Activated CD4-positive, alpha-beta T cell treated with anti-CD3 and anti-CD28 coated beads, Interleukin-10, Interleukin-2, amounts not matched to agents 100 ng/mL and 50 ng/mL, durations not matched to agents 16 hours and 8 hours (primary cell): Measurements from ENCODE around the gene LAMTOR5.
"Not testable (repeated sequence)": the region's sequence is repeated elsewhere in the genome, so short reads cannot be mapped to it uniquely, and the experiment has no call there.

Experiments
- DNase-seq: peaks from one replicate; pipeline ENCODE4 v3.0.0-alpha.2; 2020

The LAMTOR5 gene

DNA sequence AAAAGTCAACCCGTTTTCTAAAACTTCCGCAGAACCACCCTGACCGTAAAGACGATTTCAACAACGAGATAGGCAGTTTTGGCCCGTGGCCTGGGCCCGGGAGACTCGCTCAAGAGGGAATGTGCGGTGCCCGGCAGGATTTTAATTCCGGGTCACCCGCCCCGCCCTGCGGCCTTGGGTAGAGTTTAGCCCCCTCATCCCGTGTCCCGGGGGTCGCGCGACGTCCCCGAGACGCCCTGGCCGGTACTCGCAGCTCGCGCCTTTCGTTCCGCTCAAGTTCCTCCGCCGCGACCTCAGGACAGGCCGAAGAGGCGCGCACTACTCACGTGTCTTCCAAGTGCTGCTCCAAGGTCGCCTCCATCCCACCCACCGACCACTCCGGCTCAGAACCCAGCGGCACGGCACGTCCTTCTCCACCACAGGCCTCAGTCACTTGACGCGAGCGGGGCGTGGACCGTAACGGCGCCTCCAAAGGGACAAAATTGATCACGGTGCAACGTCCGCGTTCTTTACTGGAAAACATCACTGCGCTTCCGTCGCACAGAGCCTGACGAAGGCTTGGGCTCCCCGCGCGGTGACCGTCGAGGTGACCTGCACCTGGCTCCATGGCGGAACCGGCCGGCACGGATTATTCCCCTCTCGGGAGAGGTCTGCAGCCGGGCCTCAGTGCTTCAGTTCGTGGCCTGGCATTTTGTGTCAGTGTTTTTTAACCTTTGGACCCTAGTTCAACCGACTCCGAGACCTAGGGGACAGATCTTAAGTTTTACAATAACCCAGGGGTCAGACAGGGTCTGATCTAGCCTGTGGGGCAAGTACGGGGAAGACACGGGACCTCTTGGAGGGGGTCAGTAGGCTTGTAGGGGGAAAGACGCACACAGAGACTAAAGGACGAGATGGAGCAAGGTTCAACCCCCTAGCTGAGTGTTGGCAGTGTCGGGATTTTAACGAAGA is at the start of gene LAMTOR5:
TSS of gene LAMTOR5 (minus strand) at position 435 of the 951 bp plus-strand sequence. CDS start at position 361, 74 bp downstream.
- peak; percentile 95 for DNase-seq

DNA sequence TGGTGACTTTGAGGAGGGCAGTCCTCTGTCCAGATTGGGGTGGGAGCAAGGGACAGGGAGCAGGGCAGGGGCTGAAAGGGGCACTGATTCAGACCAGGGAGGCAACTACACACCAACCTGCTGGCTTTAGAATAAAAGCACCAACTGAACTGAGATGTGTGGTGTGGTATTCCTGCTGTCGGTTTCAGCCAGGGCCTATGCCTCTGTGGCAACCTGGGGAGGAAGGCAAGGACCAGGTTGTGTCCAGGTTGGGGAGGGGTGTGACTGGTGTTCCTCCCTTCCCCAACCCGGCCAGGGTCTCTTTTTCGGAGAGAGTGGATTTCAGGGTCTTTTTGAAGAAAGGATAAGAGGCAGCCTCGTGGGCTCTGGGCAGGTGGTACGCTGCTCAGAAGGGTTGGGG is 49.7 kb upstream of the LAMTOR5 start:
- no peak for DNase-seq

DNA sequence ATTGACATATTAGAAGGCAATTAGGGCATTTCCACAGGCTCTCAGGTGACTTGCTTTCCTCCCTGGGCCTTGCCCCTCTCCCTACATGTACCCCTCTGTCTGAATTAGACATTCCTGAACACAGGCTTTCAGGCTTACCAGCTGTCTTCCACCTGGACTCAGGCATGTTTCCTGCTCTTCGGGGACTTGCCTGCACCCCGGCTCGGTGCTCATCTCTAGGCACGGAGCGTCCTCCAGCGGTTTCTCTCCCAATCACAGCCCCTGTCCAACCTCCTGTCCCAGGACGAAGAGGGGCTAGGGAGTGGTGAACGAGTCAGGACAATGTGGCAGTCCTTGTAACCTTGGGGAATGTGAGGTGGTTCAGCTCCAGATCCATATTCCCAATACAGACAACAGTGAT is 47.7 kb upstream of the LAMTOR5 start:
- DNase-seq: no peak

DNA sequence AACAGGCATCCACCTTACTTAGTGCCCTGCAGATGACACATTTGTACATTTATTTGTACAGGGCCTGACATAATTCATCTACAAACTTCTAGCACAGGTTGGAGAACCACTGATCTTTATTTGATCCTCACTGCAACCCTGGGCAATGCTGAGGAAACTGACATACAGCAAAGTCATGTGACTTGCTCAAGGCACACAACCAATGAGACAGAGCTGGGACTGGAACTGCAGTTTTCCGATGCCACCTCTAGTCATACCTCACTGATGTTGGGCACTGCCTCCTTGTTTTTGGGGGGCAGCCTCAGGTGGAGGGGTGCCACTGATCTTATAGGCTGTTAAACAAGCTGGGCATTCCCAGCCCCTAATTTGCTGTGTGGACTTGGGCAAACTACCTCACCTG is 46.8 kb upstream of the LAMTOR5 start:
- no peak for DNase-seq

DNA sequence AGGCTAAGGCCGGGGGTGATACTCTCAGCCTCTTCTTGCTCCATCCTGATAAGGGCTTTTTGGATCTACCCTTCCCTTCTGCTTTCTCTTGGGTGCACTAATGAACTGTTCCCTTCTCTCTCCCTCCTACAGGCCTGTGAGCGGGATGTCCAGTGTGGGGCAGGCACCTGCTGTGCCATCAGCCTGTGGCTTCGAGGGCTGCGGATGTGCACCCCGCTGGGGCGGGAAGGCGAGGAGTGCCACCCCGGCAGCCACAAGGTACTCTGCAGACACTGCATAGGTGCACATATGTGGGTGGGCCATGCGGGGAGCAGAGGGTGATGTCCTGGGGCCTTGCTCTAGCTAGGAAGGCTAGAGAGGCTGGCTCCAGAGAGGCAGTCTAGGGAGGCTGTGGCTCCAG is 46.3 kb upstream of the LAMTOR5 start:
- DNase-seq: no peak

DNA sequence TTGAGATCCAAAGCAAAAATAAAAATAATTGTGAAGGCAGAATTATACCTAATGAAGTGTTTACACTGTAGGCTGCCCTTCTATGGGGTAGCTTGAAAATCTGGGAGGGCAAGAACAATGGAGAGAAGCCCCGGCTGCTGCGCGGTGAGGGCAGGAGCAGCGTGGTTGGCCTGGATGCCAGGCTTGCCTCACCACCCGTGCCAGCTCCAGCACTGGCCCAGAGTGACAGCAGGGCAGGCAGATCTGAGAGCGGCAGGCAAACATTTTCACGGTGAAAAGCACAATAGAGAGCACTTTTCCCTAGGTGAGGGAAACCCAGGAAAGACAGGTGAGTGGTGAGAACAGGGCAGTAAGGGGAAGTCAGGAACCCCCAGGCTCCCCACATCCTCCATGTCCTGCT is 44.8 kb upstream of the LAMTOR5 start:
- no peak for DNase-seq

DNA sequence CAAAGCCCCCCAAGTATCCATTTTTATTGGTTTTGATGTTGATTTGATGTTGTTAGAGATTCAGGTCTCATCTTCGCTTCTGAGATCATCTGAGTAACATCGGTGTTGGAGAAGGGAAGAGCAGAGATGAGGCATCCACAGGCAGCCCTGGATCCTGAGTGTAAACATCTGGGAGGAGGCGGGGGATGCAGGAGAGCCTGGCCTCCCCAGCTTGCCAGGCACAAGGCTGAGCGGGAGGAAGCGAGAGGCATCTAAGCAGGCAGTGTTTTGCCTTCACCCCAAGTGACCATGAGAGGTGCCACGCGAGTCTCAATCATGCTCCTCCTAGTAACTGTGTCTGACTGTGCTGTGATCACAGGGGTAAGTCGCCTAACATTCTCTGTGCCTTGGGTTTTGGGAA is 43.4 kb upstream of the LAMTOR5 start, which contains the start of gene PROK1:
TSS of gene PROK1 (plus strand) at position 221 of the 400 bp plus-strand sequence. CDS start at position 289, 68 bp downstream.
- DNase-seq: no peak

DNA sequence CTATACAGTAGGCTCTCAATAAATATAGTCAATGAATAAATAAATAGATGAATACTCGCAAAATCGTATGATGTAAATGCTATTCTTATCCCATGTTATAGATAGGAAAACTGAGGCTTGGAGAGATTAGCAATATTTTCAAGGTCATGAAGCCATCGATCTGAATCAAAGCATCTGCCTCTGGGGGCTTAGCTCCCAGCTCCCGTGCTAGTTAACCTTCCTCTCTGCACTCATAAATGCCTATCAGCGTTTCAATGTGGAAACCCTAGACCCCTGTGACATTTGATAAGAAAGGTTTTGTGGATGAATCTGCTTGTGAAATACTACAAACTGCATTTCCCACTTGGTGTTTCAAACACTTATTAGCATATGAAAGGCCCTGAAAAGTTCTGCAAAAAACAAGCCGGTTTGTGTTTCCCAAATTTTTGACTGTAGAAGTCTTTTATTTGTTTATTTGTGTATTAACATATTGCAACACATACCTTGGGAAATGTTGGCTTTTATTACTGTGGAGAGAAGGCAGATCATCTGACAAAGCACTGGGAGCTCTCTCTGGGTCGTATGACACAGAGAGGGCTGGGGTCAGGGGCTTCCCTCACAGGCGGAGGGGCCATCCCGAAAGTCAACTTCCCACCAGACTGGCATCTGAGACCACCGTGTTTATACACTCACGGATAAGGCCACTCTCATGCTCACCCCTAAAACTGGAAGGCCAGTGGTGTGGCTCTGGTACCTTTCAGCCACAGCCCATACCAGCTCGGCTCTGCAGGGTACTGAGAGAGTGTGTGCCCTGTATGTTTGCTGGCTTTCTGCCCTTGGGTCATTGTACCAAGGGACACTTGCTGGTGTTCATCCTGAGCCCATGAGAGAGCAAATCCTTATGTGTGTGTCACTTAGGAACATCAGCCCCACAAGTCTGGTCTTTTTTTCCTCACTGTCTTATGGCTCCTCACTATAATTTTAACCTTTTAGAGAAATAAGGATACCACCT is 42.5 kb upstream of the LAMTOR5 start:
- no peak for DNase-seq

DNA sequence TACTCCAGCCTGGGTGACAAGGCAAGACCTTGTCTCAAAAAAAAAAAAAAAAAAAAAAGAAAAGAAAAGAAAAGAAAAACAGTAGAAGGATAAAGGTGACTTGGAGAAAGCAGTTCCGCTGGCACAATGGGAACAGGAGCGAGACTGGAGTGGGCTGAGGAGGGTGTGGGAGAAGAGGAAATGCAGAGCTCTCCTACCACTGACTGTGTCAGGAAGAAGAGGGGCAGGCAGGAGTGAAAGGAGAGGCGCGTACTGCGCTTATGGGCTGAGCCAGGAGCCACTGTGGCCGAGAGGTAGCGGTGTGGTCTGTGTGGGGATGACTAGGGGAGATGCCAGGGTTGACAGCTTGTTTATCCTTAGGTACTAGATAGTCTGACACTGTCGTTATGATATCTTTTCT is 37.1 kb upstream of the LAMTOR5 start:
- DNase-seq: no peak

DNA sequence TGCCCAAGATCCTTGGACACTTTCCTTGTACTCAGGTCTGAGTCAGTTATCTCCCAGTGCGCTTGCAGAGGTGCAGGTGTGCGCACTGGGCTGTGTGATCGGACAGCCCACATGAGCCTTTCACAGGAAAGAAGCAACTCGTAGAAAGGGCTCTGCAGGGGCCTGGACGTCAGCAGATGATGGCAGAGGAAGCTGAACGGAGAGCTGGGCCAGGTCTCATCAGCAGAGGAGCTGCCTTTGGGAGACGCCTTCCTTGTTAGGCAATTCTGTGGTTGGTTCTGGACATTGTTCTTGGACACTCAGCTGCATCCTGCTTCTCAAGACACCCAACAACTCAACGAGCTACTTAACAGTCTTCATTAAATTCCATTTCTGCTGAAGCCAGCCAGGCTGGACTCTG is 36.0 kb upstream of the LAMTOR5 start:
- no peak for DNase-seq

DNA sequence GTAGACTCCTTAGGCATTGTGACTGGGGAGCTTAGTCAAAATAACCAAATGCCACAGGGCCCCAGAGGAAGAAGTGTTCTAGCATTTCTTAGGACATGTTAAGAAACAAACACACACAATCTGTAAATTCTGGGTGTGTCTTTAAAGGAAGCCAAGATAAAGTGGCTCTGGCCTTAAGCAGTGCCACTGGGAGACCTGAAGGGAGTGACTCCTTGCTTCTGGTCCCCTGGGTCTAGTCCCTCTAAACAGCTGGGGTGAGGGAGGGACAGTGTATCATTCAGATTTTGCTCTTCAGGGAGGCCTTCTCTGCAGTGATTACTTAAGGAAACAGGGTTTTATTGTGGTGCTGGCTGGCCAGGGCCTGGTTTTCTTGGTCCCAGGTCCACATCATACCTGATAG is 34.4 kb upstream of the LAMTOR5 start:
- DNase-seq: no peak

DNA sequence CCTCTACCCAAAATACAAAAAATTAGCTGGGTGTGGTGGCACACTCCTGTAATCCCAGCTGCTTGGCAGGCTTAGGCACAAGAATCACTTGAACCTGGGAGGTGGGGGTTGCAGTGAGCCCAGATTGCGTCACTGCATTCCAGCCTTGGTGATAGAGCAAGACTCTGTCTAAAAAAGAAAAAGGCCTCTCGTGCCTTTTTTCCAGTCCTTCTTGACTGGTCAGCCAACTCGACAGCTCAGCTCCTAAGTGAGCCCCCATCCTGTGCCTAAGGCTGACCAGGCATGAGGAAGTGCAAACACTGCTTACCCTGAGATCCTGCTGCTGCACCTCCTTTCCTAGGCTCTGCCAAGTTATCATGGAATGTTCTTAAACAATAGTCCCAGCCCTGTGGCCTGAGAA is 33.4 kb upstream of the LAMTOR5 start:
- no peak for DNase-seq

DNA sequence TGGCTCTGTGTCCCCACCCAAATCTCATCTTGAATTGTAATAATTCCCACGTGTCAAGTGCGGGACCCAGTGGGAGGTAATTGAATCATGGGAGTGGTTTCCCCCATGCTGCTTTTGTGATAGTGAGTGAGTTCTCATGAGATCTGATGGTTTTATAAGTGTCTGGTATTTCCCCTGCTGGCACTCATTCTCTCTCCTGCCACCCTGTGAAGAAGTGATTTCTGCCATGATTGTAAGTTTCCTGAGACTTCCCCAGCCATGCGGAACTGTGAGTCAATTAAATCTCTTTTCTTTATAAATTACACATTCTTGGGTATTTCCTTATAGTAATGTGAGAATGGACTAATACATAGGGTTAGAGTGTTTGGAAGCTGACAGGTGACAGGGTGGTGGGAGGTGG is 32.4 kb upstream of the LAMTOR5 start:
- DNase-seq: not testable (repeated sequence)

DNA sequence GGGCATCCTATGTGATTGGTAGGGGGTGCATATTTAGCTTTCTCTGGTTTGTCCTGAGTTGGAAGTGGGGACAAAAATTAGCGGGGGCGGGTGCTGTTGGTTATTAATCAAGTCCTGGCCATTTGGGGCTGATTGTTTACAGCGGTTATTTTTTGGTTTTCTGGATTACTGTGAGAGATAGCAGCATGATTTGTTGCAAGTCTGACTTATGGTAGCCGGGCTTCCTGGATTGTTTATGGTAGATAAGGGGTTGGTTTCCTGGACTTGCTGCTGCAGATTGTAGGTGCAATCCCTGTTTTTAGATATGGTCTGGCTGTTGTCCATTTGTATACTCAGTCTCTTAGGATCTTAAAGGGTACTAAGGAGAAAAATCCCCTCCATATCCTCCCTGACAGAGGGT is 31.4 kb upstream of the LAMTOR5 start:
- DNase-seq: no peak

DNA sequence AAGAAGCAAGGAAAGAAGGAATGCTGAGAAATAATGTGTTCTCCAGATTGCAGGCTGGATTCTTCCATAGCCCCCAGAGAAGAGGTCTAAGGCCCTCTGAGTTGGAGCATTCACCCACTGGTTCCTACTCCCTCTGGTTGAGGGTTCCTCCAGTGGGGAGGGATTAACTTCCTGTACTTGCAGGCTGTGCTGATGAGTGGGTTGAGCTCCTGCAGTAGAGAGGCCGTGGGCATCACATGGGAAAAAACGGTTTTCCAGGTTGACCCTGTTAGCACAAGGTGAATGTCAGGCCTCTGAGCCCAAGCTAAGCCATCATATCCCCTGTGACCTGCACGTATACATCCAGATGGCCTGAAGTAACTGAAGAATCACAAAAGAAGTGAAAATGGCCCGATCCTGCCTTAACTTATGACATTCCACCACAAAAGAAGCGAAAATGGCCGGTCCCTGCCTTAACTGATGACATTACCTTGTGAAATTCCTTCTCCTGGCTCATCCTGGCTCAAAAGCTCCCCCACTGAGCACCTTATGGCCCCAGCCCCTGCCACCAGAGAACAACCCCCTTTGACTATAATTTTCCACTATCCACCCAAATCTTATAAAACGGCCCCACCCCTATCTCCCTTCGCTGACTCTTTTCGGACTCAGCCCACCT is 30.3 kb upstream of the LAMTOR5 start:
- DNase-seq: not testable (repeated sequence)

DNA sequence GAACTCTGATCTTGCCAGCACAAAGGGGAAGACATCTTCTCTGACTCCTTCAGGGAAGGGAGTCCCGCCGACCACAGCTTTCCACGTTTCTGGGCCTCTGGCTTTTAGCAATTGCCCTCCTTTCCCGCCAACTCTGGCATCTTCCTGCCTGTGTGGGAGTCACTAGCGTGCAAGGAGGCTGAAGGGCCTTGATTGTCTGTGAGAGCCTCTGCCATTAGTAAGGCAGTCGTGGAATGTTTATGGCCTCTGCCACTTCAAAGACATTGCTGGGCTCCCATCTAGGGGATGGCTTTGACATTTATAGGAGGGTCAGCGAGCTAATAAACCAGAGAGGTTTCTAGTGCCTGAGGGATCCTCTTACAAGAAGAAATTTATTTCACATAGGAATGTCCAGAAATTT is 29.1 kb upstream of the LAMTOR5 start:
- DNase-seq: no peak

DNA sequence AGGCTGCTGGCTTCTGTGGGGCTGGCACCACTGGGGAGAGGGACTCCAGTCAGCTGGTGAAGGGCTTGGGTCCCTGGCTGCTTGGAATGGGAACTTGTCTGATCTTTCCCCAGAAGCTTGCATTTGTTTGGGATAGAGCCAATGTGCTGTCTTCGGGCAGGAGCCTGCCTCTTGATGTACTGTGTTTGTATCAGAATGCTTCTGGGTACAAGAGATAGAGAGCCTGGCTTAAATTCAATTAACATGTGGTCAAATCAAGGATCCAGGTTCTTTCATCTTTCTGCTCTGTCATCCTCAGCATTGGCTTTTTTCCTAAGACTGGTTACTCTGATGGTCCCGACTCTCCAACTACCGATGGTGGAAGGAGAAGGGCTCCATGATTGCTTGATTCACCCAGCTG is 27.5 kb upstream of the LAMTOR5 start:
- DNase-seq: no peak

DNA sequence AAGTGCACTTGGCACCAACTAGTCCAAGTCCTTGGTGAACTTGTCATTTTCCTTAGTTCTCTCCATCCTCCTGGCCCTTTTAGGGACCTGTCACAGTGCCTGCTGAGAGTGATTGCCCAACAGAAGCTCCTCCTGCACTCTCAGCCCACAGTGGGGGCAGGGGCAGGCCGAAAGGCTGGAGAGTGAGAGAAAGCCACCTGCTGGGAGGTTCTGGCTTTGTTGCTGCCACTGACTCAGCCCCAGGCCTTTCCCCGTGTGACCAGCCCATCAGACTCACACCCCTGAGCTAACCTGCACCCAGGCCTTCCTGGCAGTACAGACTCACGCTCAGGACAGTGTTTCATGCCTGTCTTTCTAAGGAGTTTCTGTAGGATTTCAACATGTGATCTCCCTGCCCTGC is 26.3 kb upstream of the LAMTOR5 start:
- DNase-seq: no peak

DNA sequence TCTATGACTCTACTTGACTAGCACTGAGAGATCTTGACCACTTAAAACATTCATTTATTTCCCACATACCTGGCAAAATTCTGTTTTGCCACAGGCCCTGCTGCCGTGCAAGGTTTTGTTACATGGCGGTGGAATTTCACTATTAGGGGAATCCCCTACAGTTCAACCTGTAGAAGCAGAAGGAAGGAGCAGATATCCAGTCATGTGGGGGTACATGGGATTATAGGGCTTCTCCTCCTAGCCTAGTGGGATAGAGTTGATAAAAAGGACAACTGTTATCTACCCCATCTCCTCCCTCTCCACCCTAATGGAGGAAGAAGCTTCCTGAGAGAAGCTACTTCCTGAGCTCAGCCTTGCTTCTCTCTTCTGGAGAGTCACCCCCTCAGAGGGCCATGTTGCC is 25.7 kb upstream of the LAMTOR5 start:
- no peak for DNase-seq

DNA sequence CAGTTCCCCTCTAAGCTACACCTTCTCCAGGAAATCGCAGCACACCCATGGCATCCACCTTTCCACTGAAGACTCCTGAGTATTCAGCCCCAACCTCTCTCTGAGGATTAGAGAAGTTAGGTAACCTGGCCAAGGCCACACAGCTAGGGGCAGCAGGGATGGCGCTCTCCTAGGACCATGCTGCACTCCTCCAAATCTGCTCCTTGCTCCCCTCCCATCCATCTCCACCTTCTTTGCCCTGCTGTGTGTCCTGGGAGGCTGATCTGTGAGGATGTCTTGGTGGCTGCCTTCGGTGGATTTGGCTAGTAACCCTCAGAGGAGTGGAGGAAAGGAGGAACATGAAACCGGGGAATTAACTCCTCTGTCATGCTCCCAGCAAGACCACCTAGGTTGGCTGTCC is 23.4 kb upstream of the LAMTOR5 start:
- no peak for DNase-seq

DNA sequence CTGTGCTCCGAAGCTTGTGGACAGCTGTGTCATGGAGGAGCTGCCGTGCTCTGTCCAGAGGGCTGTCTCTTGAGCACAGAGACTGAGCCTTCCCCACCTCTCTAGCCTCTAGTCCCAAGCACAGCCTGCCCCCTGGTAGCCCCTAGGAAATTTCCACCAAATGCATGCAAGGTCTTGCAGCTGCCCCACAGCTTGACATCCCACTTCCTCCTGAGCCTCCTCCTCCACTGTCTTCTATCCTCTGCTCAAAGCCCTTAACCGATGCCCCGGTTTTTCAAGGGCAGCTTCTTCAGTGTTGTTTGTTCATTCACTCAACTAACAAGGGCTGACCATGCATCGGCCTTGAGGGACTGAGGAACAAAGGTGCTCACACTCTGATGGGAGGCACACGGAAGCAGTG is 22.9 kb upstream of the LAMTOR5 start:
- DNase-seq: no peak

DNA sequence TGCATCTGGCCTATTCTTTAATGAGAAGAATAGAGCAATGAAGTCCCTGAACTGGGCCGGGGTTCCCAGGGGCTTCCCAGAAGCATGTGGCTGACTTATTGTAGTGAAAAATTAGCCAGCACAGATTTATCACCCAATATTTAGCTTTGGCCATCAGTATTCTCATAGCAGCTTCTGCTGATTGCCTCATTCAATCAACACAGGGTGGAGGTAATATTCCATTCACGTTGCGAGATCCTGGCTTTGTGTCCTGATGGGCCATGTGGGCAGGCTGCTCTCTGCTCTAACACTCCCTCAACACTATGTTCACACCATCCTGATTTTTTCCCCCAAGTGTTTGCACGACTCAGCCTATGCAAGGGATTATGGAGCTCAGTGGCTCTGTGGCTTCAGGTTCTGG is 21.5 kb upstream of the LAMTOR5 start:
- no peak for DNase-seq

DNA sequence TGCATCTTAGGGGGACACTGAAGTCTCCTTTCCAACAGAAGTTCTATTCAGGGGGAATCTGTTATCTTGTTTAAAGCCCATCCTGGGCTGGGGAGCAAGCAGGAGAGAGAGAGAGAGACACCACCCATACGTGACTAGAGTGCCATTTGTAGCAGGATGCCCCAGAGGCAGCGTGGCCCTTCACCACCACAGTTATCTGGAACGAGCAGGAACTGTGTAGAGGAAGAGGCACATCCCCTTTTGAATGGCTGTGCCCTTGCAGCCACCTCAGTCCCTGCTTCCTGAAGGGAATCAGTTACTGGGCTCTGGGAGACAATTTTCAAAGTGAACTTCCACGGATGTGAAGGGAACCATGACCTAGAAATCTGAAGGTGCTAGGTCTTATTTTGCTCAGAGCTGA is 19.4 kb upstream of the LAMTOR5 start:
- no peak for DNase-seq
